Measurements from ENCODE around the gene KCNN2. TPM values are rescaled to one million over a fixed set of nuclear protein-coding genes. Genes with fewer than 3 reads are reported as not detected.

KCNN2 gene
- total RNA-seq, 4 donors from 2014 or later = 0.40 TPM; not detected in 3

GRCh38 chr5:114435885-114436299 lies 74.0 kb downstream of the KCNN2 start:
- H3K4me3 ChIP-seq = no peak overlapping the region
- H3K27me3 ChIP-seq = no peaks in the 10 kb centered on the region
- H3K4me1 ChIP-seq = no peaks in the 10 kb centered on the region
- DNase-seq = no peak
- H3K9me3 ChIP-seq = no peaks in the 10 kb centered on the region
- no peaks in the 10 kb centered on the region for H3K36me3 ChIP-seq
- no peak for TF ChIP-seq POLR2A (IDR thresholded peaks at IDR 0.05)
- TF ChIP-seq CTCF (IDR thresholded peaks at IDR 0.05) = no peak
- no peak overlapping the region for H3K27ac ChIP-seq

GRCh38 chr5:114437936-114438335 lies 76.1 kb downstream of the KCNN2 start:
- no peak for DNase-seq
- Histone ChIP-seq H3K9me3 (no peaks in the 10 kb centered on the region), H3K27me3 (no peaks in the 10 kb centered on the region), H3K36me3 (no peaks in the 10 kb centered on the region), H3K27ac (no peak overlapping the region), H3K4me3 (no peak overlapping the region), H3K4me1 (no peaks in the 10 kb centered on the region)
- TF ChIP-seq CTCF (IDR thresholded peaks at IDR 0.05) = no peak
- TF ChIP-seq POLR2A (IDR thresholded peaks at IDR 0.05) = no peak

- no peak for TF ChIP-seq POLR2A (IDR thresholded peaks at IDR 0.05)
- no peak for TF ChIP-seq CTCF (IDR thresholded peaks at IDR 0.05)
- no peaks in the 10 kb centered on the region for H3K27me3 ChIP-seq
- H3K27ac ChIP-seq = no peak overlapping the region
- no peaks in the 10 kb centered on the region for H3K9me3 ChIP-seq
- no peaks in the 10 kb centered on the region for H3K36me3 ChIP-seq
- DNase-seq = no peak
- no peak overlapping the region for H3K4me3 ChIP-seq
- no peaks in the 10 kb centered on the region for H3K4me1 ChIP-seq
These were observed 76.6 kb downstream of the KCNN2 start for GRCh38 chr5:114438471-114438870.

- no peaks in the 10 kb centered on the region for H3K4me1 ChIP-seq
- no peak for TF ChIP-seq POLR2A (IDR thresholded peaks at IDR 0.05)
- peak in 3 of 6 experiments; percentile 16 to 31 (median 25) for TF ChIP-seq CTCF (IDR thresholded peaks at IDR 0.05)
- H3K4me3 ChIP-seq = no peak overlapping the region
- DNase-seq = no peak
- H3K36me3 ChIP-seq = no peaks in the 10 kb centered on the region
- H3K27ac ChIP-seq = no peak overlapping the region
- H3K9me3 ChIP-seq = no peaks in the 10 kb centered on the region
- H3K27me3 ChIP-seq = no peaks in the 10 kb centered on the region
These were observed 85.4 kb downstream of the KCNN2 start for GRCh38 chr5:114447084-114447773.

- Histone ChIP-seq H3K4me3 (no peak overlapping the region), H3K9me3 (no peaks in the 10 kb centered on the region), H3K4me1 (no peaks in the 10 kb centered on the region), H3K36me3 (no peaks in the 10 kb centered on the region), H3K27me3 (no peaks in the 10 kb centered on the region), H3K27ac (no peak overlapping the region)
- TF ChIP-seq POLR2A (IDR thresholded peaks at IDR 0.05) (no peak), CTCF (IDR thresholded peaks at IDR 0.05) (no peak)
- no peak for DNase-seq
These were observed 86.6 kb downstream of the KCNN2 start for GRCh38 chr5:114448481-114448880.
